ENCODE measurements around the gene NUCB2.

The NUCB2 gene

GRCh38 chr11:17343907-17344306 is 67.4 kb downstream of the NUCB2 start:
- DNase-seq: no peak

GRCh38 chr11:17347676-17348075 is 71.1 kb downstream of the NUCB2 start:
- no peak for DNase-seq

- no peak for DNase-seq
These were observed 74.1 kb downstream of the NUCB2 start for GRCh38 chr11:17350455-17351171.

GRCh38 chr11:17351172-17351509 is 74.6 kb downstream of the NUCB2 start:
- DNase-seq: no peak

- peak; percentile 30 to 62 (median 48) for DNase-seq
These were observed 75.1 kb downstream of the NUCB2 start, which contains the start of gene NCR3LG1 for GRCh38 chr11:17351510-17352176. TSS of gene NCR3LG1 (plus strand) at chr11:17351800. CDS start at chr11:17351970, 170 bp downstream.

GRCh38 chr11:17352950-17353820 is 76.6 kb downstream of the NUCB2 start:
- DNase-seq: peak; percentile 20 to 46 (median 33)

- DNase-seq: no peak
These were observed 77.5 kb downstream of the NUCB2 start for GRCh38 chr11:17353821-17354600.

- peak in 4 of 5 donors; percentile 17 to 57 (median 45) for DNase-seq
These were observed 78.1 kb downstream of the NUCB2 start for GRCh38 chr11:17354601-17354991.

- DNase-seq: no peak
These were observed 90.0 kb downstream of the NUCB2 start for GRCh38 chr11:17366495-17366894.

- DNase-seq: no peak
These were observed 92.0 kb downstream of the NUCB2 start for GRCh38 chr11:17368551-17368950.

GRCh38 chr11:17369094-17369493 is 92.6 kb downstream of the NUCB2 start:
- DNase-seq: no peak

- no peak for DNase-seq
These were observed 93.2 kb downstream of the NUCB2 start for GRCh38 chr11:17369684-17370243.

GRCh38 chr11:17371614-17372013 is 95.1 kb downstream of the NUCB2 start:
- no peak for DNase-seq

- no peak for DNase-seq
These were observed 99.0 kb downstream of the NUCB2 start for GRCh38 chr11:17375547-17375946.

GRCh38 chr11:17376493-17376892 is 100.0 kb downstream of the NUCB2 start:
- DNase-seq: no peak

GRCh38 chr11:17378655-17379054 is 102.1 kb downstream of the NUCB2 start:
- DNase-seq: no peak

- DNase-seq: no peak
These were observed 103.0 kb downstream of the NUCB2 start for GRCh38 chr11:17379383-17380180.

GRCh38 chr11:17381156-17381555 is 104.6 kb downstream of the NUCB2 start:
- DNase-seq: no peak
